Dedifferentiated amniotic fluid mesenchymal stem cell (primary cell): ENCODE data around the gene TNFRSF1B.
A peak's percentile ranks its signal among the peaks of the same experiment; 100 is the strongest.
"Not testable (repeated sequence)": the region's sequence is repeated elsewhere in the genome, so short reads cannot be mapped to it uniquely, and the experiment has no call there.

ENCODE experiments used
- DNase-seq: peaks from one replicate; pipeline ENCODE4 v3.0.0-alpha.2; 2016; ENCODE audit errors: extremely low spot score

Gene TNFRSF1B

GRCh38 chr1:12219800-12220199 lies 53.0 kb downstream of the TNFRSF1B start:
- no peak for DNase-seq

DNA sequence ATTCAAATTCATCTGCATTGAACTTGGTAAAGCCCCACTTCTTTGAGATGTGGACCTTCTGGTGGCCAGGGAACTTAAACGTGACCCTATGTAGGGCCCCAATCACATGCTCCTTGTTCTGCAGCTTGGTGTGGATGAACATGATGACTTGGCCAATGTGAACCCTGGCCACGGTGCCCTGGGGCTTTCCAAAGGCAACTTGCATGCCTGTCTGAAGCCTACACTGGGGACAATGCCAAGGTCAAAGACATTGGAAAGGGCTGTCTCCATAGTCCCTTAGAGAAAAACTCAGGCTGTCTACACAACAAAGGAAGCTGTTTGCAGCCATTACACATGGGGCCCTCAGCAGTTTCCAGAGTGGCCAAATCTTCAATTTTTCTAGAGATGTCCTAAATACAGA lies 54.1 kb downstream of the TNFRSF1B start:
- DNase-seq = no peak

DNA sequence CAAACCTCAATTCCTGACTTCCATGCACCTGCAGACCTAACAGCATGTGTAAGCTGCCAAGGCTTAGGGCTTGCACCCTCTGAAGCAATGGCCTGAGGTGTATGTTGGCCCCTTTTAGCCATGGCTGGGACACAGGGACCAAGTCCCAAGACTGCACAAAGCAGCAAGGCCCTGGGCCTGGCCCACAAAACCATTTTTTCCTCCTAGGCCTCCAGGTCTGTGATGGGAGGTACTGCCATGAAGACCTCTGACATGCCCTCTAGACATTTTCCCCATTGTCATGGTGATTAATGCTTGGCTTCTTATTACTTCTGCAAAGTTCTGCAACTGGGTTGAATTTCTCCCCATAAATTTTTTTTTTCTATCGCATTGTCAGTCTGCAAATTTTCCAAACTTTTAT lies 55.9 kb downstream of the TNFRSF1B start:
- not testable (repeated sequence) for DNase-seq

- DNase-seq = not testable (repeated sequence)
Measured at GRCh38 chr1:12224092-12224491, 57.3 kb downstream of the TNFRSF1B start.

DNA sequence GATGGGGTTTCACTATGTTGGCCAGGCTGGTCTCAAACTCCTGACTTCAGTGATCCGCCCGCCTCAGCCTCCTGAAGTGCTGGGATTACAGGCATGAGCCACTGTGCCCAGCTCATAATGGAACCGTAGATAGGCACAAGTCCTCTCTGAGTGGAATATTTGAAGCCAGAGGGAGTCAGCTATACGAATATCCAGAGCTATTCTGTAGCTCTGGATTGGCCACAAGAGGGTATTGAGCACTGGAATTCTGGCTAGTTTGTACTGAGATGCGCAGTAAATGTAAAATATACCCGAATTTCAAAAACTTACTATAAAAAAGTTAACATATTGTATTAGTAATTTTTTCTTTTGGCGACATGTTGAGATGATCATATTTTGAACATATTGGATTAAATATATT lies 62.2 kb downstream of the TNFRSF1B start:
- no peak for DNase-seq

GRCh38 chr1:12229386-12229834 lies 62.6 kb downstream of the TNFRSF1B start:
- no peak for DNase-seq

GRCh38 chr1:12229835-12230548 lies 63.2 kb downstream of the TNFRSF1B start, which contains the start of gene VPS13D:
VPS13D (plus strand) TSS chr1:12230030; CDS start chr1:12234267, 4,237 bp downstream.
- peak; percentile 74 for DNase-seq

- no peak for DNase-seq
Measured at GRCh38 chr1:12230549-12231275, 63.9 kb downstream of the TNFRSF1B start.

DNA sequence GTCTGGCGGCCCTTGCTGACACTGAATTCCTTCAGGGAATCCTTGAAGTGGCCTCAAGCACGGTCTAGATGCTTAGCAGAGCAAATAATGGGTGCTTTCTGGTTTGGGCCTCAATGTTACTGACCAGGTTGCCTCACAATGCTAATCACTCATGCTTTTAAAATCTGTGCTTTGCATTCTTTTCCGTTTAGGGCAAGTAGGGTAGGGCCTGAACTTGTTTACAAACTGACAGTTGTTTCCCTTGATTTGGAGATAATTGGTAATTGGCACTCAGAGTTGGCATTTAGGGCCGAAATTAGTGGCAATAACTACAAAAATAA lies 64.4 kb downstream of the TNFRSF1B start:
- no peak for DNase-seq

- no peak for DNase-seq
Measured at GRCh38 chr1:12232221-12232620, 65.4 kb downstream of the TNFRSF1B start.

DNA sequence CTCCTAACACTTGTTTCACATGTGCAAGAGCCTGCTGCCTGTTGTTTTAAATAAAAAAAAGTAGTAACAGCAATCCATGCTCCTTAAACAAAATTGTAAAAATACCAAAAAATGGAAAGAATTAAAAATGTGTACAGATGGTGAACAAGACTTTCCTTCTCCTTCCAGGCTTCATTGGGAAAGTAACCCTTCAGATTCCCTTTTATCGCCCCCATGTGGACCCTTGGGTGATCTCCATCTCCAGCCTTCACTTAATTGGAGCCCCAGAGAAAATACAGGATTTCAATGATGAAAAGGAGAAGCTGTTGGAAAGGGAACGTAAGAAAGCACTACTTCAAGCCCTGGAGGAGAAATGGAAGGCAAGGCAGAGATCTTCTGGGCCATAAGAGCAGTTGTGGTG lies 77.3 kb downstream of the TNFRSF1B start:
- no peak for DNase-seq

- no peak for DNase-seq
Measured at GRCh38 chr1:12244585-12244984, 77.8 kb downstream of the TNFRSF1B start.

GRCh38 chr1:12245116-12245515 lies 78.3 kb downstream of the TNFRSF1B start:
- no peak for DNase-seq

DNA sequence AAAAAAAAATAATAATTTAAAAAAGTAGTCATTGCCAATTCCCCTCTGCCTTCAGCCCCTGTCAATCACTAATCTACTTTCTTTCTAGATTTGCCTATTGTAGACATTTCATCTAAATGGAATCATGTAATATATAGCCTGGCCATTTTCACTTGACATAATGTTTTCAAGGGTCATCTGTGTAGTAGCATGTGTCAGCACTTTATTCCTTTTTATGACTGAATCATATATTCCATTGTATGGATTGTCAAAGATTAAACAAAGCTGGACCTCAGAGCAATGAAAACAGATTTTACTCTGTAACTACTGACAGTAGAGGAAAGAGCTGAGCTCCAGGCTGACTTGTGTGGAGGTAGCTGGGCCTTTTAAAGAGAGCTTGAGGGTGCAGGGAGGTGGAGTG lies 78.9 kb downstream of the TNFRSF1B start:
- no peak for DNase-seq

GRCh38 chr1:12246584-12246983 lies 79.8 kb downstream of the TNFRSF1B start:
- DNase-seq = no peak

GRCh38 chr1:12249181-12249580 lies 82.4 kb downstream of the TNFRSF1B start:
- DNase-seq = peak; percentile 22

DNA sequence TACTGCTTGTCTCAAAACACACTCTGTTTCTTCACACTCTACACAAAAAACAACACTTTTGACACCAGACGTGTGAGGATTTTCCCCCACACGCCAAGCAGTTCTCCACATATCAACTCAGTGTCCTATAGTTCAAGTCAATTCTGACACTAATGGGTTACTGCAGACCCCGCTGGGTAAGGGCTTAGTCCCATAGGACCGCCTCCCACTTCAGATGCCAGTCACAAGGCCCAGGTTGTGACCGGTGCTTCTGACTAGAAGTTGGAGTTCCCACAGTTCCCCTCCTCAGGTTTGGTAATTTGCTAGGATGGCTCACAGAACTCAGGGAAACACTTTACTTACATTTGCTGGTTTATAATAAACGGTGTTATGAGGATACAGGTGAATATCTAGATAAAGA lies 83.0 kb downstream of the TNFRSF1B start:
- DNase-seq = no peak

- DNase-seq = peak; percentile 30
Measured at GRCh38 chr1:12251442-12251841, 84.7 kb downstream of the TNFRSF1B start.

GRCh38 chr1:12255913-12256312 lies 89.1 kb downstream of the TNFRSF1B start:
- no peak for DNase-seq

DNA sequence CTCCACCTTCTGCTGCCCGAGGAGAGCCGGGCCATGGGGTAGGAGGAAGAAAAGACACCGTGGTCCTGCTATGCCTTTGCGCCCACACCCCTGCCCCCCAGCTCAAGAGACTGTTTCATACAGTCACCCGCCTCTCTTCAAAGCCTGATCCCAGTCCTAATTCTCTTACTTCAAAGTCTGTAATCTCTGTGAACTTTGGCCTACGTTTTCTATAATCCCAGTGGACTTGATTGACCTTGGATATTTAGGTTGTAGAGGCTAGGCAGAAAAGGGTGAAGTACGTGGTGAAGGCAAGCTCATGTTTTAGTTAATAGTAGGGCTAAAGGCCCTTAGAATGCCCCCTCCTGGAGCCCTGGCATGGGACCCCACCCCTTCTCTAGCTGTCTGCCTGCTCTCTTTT lies 91.5 kb downstream of the TNFRSF1B start:
- DNase-seq = no peak
